Neural cell (in vitro differentiated cells): Measurements from ENCODE around the gene ACVR1C. TPM values are rescaled to one million over a fixed set of nuclear protein-coding genes. Genes with fewer than 3 reads are reported as not detected.

Source experiments
- H2AFZ ChIP-seq: fragments of 200-600, 300-800 bp; sonication (generic), shearing (Covaris generic); 2 replicates; pipeline ENCODE4 v1.6.0; 2014; ENCODE audit warnings: low read depth, mild to moderate bottlenecking, antibody characterized with exemption, low read length, moderate library complexity
- H3F3A ChIP-seq: fragments of 200-600 bp; shearing (Covaris generic); 2 replicates; pipeline ENCODE4 v1.6.1; 2016; ENCODE audit warnings: mild to moderate bottlenecking, moderate library complexity, mixed read lengths, antibody characterized with exemption, low read length; ENCODE audit not compliant: insufficient read depth, poor library complexity, severe bottlenecking
- H3K27ac ChIP-seq: fragments of 200-600, 300-800 bp; sonication (generic), shearing (Covaris generic); 2 replicates; pipeline ENCODE4 v1.5.1; 2014; ENCODE audit warnings: mild to moderate bottlenecking, low read length, moderate library complexity
- H3K27me3 ChIP-seq: fragments of 300-800, 200-600 bp; sonication (generic), shearing (Covaris generic); 2 replicates; pipeline ENCODE4 v1.6.0; 2014; ENCODE audit warnings: mild to moderate bottlenecking, low read depth, low read length, moderate library complexity; ENCODE audit not compliant: insufficient read depth
- H3K36me3 ChIP-seq: fragments of 300-800, 200-600 bp; sonication (generic), shearing (Covaris generic); 2 replicates; pipeline ENCODE4 v1.5.1; 2014; ENCODE audit warnings: mild to moderate bottlenecking, antibody characterized with exemption, low read length, moderate library complexity; ENCODE audit not compliant: insufficient read depth
- H3K4me2 ChIP-seq: fragments of 300-800, 200-600 bp; sonication (generic), shearing (Covaris generic); 2 replicates; pipeline ENCODE4 v1.6.0; 2014; ENCODE audit warnings: mild to moderate bottlenecking, low read length
- H3K4me3 ChIP-seq: fragments of 300-800, 200-600 bp; sonication (generic), shearing (Covaris generic); 2 replicates; pipeline ENCODE4 v1.5.1; 2014; ENCODE audit warnings: mild to moderate bottlenecking, low read length, moderate library complexity
- H3K79me2 ChIP-seq: fragments of 200-600 bp; shearing (Covaris generic); replicated peaks from 2 replicates; pipeline ENCODE4 v1.6.0; 2014; ENCODE audit warnings: mild to moderate bottlenecking, low read length, moderate library complexity; ENCODE audit not compliant: insufficient read depth
- H3K9ac ChIP-seq: fragments of 300-800, 200-600 bp; sonication (generic), shearing (Covaris generic); 2 replicates; pipeline ENCODE4 v1.6.1; 2016; ENCODE audit warnings: mild to moderate bottlenecking, low read length, mixed read lengths
- H3K9me2 ChIP-seq: fragments of 200-600 bp; shearing (Covaris generic); 2 replicates; pipeline ENCODE4 v1.6.1; 2016; ENCODE audit warnings: mild to moderate bottlenecking, low read length, mixed read lengths; ENCODE audit not compliant: insufficient read depth
- H3K9me3 ChIP-seq: fragments of 200-600, 300-800 bp; sonication (generic), shearing (Covaris generic); 2 replicates; pipeline ENCODE4 v1.6.1; 2016; ENCODE audit warnings: mild to moderate bottlenecking, mixed run types, low read length, moderate library complexity, mixed read lengths
- H4K20me1 ChIP-seq: fragments of 200-600 bp; shearing (Covaris generic); 2 replicates; pipeline ENCODE4 v1.6.1; 2016; ENCODE audit warnings: mild to moderate bottlenecking, mixed run types; ENCODE audit not compliant: insufficient read depth
- EP300 ChIP-seq: fragments of 450-650 bp; conservative IDR thresholded peaks from 2 replicates; pipeline ENCODE4 v1.6.1; 2014; ENCODE audit warnings: antibody characterized with exemption, mild to moderate bottlenecking, moderate library complexity; ENCODE audit not compliant: poor library complexity, severe bottlenecking
- EZH2 ChIP-seq: fragments of 200-600, 300-800 bp; shearing (Covaris generic), sonication (generic); IDR thresholded peaks from 2 replicates; pipeline ENCODE4 v1.6.1; 2014; ENCODE audit warnings: antibody characterized with exemption, low read length, borderline replicate concordance, mild to moderate bottlenecking; ENCODE audit not compliant: insufficient read depth, poor library complexity, severe bottlenecking
- MXI1 ChIP-seq: fragments of 450-650 bp; conservative IDR thresholded peaks from 2 replicates; pipeline ENCODE4 v1.6.1; 2014; ENCODE audit warnings: antibody characterized with exemption, mild to moderate bottlenecking; ENCODE audit not compliant: poor library complexity, severe bottlenecking
- POLR2AphosphoS5 ChIP-seq: IDR thresholded peaks from 2 replicates; pipeline ENCODE4 v1.6.1; 2012
- RAD21 ChIP-seq: fragments of 450-650 bp; conservative IDR thresholded peaks from 2 replicates; pipeline ENCODE4 v1.6.1; 2014; ENCODE audit warnings: antibody characterized with exemption, mild to moderate bottlenecking, moderate library complexity
- SMC3 ChIP-seq: fragments of 450-650 bp; conservative IDR thresholded peaks from 2 replicates; pipeline ENCODE4 v1.6.1; 2014; ENCODE audit warnings: antibody characterized with exemption, mild to moderate bottlenecking, moderate library complexity; ENCODE audit not compliant: poor library complexity
- TAF1 ChIP-seq: IDR thresholded peaks from 2 replicates; pipeline ENCODE4 v1.6.1; 2012; ENCODE audit warnings: low read depth
- polyA plus RNA-seq: library from polyadenylated mRNA; depleted of rRNA; stranded (reverse); fragments of >200 nt; gene quantifications from 2 replicates; pipeline ENCODE4 v1.2.3, GENCODE V29; 2014
- TF ChIP-seq, protein P1 (sequence below): IDR thresholded peaks from 2 replicates; pipeline ENCODE4 v1.6.1; 2012; ENCODE audit warnings: borderline replicate concordance
- TF ChIP-seq, protein P2 (sequence below): fragments of 450-650 bp; IDR thresholded peaks from 2 replicates; pipeline ENCODE4 v1.5.1; 2014; ENCODE audit warnings: antibody characterized with exemption, mild to moderate bottlenecking, moderate library complexity; ENCODE audit not compliant: poor library complexity, severe bottlenecking

Gene ACVR1C
- polyA plus RNA-seq, 1 donor from 2014 or later, result 0.26 TPM

DNA sequence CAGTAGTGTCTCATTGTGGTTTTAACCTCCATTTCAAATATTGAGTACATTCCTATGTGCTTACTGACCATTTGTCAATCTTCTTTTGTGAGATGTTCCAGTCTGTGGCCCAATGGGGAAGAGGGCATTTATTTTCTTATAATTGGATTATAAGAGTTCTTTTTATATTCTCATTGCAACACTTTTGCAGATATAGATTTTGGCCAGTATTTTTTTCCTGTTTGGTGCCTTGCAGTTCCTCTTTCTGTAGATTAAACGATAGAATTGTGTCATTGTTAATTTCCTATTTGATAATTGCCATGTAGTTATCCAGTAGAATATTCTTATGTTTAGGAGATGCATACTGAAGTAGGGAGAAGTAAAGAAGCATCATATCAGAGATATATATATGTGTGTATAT is 128.3 kb downstream of the ACVR1C start:
- Histone ChIP-seq H3K4me3 (no peak overlapping the region), H4K20me1 (no peaks in the 10 kb centered on the region), H3K4me2 (no peak overlapping the region), H3F3A (no peaks in the 10 kb centered on the region), H2AFZ (no peak overlapping the region), H3K27me3 (no peaks in the 10 kb centered on the region), H3K9me3 (no peaks in the 10 kb centered on the region), H3K79me2 (no peaks in the 10 kb centered on the region), H3K27ac (no peak overlapping the region), H3K36me3 (no peaks in the 10 kb centered on the region), H3K9ac (no peak overlapping the region), H3K9me2 (no peaks in the 10 kb centered on the region)
- TF ChIP-seq, protein P1, sequence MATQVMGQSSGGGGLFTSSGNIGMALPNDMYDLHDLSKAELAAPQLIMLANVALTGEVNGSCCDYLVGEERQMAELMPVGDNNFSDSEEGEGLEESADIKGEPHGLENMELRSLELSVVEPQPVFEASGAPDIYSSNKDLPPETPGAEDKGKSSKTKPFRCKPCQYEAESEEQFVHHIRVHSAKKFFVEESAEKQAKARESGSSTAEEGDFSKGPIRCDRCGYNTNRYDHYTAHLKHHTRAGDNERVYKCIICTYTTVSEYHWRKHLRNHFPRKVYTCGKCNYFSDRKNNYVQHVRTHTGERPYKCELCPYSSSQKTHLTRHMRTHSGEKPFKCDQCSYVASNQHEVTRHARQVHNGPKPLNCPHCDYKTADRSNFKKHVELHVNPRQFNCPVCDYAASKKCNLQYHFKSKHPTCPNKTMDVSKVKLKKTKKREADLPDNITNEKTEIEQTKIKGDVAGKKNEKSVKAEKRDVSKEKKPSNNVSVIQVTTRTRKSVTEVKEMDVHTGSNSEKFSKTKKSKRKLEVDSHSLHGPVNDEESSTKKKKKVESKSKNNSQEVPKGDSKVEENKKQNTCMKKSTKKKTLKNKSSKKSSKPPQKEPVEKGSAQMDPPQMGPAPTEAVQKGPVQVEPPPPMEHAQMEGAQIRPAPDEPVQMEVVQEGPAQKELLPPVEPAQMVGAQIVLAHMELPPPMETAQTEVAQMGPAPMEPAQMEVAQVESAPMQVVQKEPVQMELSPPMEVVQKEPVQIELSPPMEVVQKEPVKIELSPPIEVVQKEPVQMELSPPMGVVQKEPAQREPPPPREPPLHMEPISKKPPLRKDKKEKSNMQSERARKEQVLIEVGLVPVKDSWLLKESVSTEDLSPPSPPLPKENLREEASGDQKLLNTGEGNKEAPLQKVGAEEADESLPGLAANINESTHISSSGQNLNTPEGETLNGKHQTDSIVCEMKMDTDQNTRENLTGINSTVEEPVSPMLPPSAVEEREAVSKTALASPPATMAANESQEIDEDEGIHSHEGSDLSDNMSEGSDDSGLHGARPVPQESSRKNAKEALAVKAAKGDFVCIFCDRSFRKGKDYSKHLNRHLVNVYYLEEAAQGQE, result no peak
- TF ChIP-seq RAD21 (no peak), POLR2AphosphoS5 (no peak), TAF1 (no peak), MXI1 (no peak), EZH2 (no peak), EP300 (no peak), SMC3 (no peak)
- TF ChIP-seq, protein P2, sequence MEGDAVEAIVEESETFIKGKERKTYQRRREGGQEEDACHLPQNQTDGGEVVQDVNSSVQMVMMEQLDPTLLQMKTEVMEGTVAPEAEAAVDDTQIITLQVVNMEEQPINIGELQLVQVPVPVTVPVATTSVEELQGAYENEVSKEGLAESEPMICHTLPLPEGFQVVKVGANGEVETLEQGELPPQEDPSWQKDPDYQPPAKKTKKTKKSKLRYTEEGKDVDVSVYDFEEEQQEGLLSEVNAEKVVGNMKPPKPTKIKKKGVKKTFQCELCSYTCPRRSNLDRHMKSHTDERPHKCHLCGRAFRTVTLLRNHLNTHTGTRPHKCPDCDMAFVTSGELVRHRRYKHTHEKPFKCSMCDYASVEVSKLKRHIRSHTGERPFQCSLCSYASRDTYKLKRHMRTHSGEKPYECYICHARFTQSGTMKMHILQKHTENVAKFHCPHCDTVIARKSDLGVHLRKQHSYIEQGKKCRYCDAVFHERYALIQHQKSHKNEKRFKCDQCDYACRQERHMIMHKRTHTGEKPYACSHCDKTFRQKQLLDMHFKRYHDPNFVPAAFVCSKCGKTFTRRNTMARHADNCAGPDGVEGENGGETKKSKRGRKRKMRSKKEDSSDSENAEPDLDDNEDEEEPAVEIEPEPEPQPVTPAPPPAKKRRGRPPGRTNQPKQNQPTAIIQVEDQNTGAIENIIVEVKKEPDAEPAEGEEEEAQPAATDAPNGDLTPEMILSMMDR, result no peak

- no peaks in the 10 kb centered on the region for H3K9me3 ChIP-seq
- no peak overlapping the region for H3K9ac ChIP-seq
- no peak overlapping the region for H3K27ac ChIP-seq
- H3K79me2 ChIP-seq, result no peaks in the 10 kb centered on the region
- no peaks in the 10 kb centered on the region for H3K27me3 ChIP-seq
- no peak overlapping the region for H2AFZ ChIP-seq
- H3K9me2 ChIP-seq, result no peaks in the 10 kb centered on the region
- no peak overlapping the region for H3K4me2 ChIP-seq
- TF ChIP-seq EP300, result no peak
- H3F3A ChIP-seq, result no peaks in the 10 kb centered on the region
- H3K4me3 ChIP-seq, result no peak overlapping the region
- H3K36me3 ChIP-seq, result no peaks in the 10 kb centered on the region
- no peaks in the 10 kb centered on the region for H4K20me1 ChIP-seq
Measured at GRCh38 chr2:157498483-157498882, 130.2 kb downstream of the ACVR1C start.
